CD14-positive monocyte (primary cell): ENCODE results near the gene TMEM222. TPM values are rescaled to one million over a fixed set of nuclear protein-coding genes. Genes with fewer than 3 reads are reported as not detected.

ENCODE experiments used
- DNase-seq, 3 donors: peaks; one replicate each; pipeline ENCODE4 v3.0.0-alpha.2; 2011 to 2022
- H2AFZ ChIP-seq: 2 replicates; pipeline ENCODE4 v1.6.0; 2012; ENCODE audit warnings: mild to moderate bottlenecking, low read depth, low read length, inconsistent platforms; ENCODE audit not compliant: insufficient read depth, poor library complexity, severe bottlenecking
- H3K27ac ChIP-seq, 2 donors: 1 replicate in 1 of 2; 2 replicates in 1 of 2; pipeline ENCODE4 v1.5.1; 2012 to 2013; ENCODE audit warnings: low read length in 2 of 2, control low read depth in 1 of 2, inconsistent platforms in 1 of 2, low read depth in 1 of 2, mild to moderate bottlenecking in 1 of 2
- H3K27me3 ChIP-seq, 2 donors: one replicate each; pipeline versions ENCODE4 v1.6.0 to v1.6.1; 2011 to 2013; ENCODE audit warnings: low read length in 2 of 2; ENCODE audit not compliant: control insufficient read depth in 2 of 2, insufficient read depth in 2 of 2
- H3K36me3 ChIP-seq, 2 donors: replicated peaks in 1 of 2; 1 replicate in 1 of 2; 2 replicates in 1 of 2; pipeline versions ENCODE4 v1.5.1 to v1.6.1; 2012 to 2013; ENCODE audit warnings: low read length in 2 of 2, control low read depth in 1 of 2, inconsistent platforms in 1 of 2, mild to moderate bottlenecking in 1 of 2; ENCODE audit not compliant: insufficient read depth in 2 of 2, control insufficient read depth in 1 of 2
- H3K4me1 ChIP-seq, 2 donors: 1 replicate in 1 of 2; 2 replicates in 1 of 2; pipeline versions ENCODE4 v1.5.1 to v1.6.1; 2012 to 2013; ENCODE audit warnings: low read length in 2 of 2, control low read depth in 1 of 2, inconsistent platforms in 1 of 2, mild to moderate bottlenecking in 1 of 2, moderate library complexity in 1 of 2; ENCODE audit not compliant: insufficient read depth in 2 of 2, control insufficient read depth in 1 of 2
- H3K4me2 ChIP-seq: replicated peaks from 2 replicates; pipeline ENCODE3; 2012; ENCODE audit warnings: low read length, moderate library complexity, mild to moderate bottlenecking; ENCODE audit not compliant: poor library complexity, severe bottlenecking; ENCODE audit errors: extremely low read depth
- H3K4me3 ChIP-seq, 3 experiments: fragments of 200-600 bp in 1 of 3; sonication (generic) in 1 of 3; replicated peaks in 1 of 3; 1 replicate in 2 of 3; 2 replicates in 1 of 3; pipeline ENCODE4 v1.5.1; 2011 to 2013; ENCODE audit warnings: low read length in 3 of 3, mild to moderate bottlenecking in 3 of 3, control low read depth in 2 of 3, low read depth in 2 of 3, inconsistent platforms in 1 of 3, moderate library complexity in 1 of 3
- H3K79me2 ChIP-seq: 2 replicates; pipeline ENCODE4 v1.6.0; 2012; ENCODE audit warnings: mild to moderate bottlenecking, control low read depth, inconsistent platforms, low read length, moderate library complexity; ENCODE audit not compliant: insufficient read depth
- H3K9ac ChIP-seq: 2 replicates; pipeline ENCODE4 v1.6.0; 2017; ENCODE audit warnings: low read length, mild to moderate bottlenecking; ENCODE audit not compliant: insufficient read depth, poor library complexity, severe bottlenecking
- H3K9me3 ChIP-seq, 2 donors: replicated peaks in 1 of 2; 1 replicate in 1 of 2; 2 replicates in 1 of 2; pipeline versions ENCODE4 v1.5.1 to v1.6.1; 2012 to 2013; ENCODE audit warnings: low read length in 2 of 2, control low read depth in 1 of 2; ENCODE audit not compliant: control insufficient read depth in 1 of 2, insufficient read depth in 1 of 2
- H4K20me1 ChIP-seq: 2 replicates; pipeline ENCODE4 v1.6.0; 2012; ENCODE audit warnings: mild to moderate bottlenecking, low read length, control low read depth, moderate library complexity; ENCODE audit not compliant: insufficient read depth
- H3K27ac Mint-ChIP-seq, 7 donors: one replicate each; pipeline ENCODE4 v1.8.0; 2020; ENCODE audit warnings: mild to moderate bottlenecking in 7 of 7, mixed read lengths in 7 of 7, moderate library complexity in 6 of 7, inconsistent platforms in 2 of 7
- H3K27me3 Mint-ChIP-seq, 3 donors: one replicate each; pipeline ENCODE4 v1.8.0; 2021 to 2022; ENCODE audit warnings: low read depth in 3 of 3, mild to moderate bottlenecking in 3 of 3, mixed read lengths in 3 of 3, moderate library complexity in 3 of 3, inconsistent platforms in 1 of 3
- H3K36me3 Mint-ChIP-seq, 2 donors: one replicate each; pipeline ENCODE4 v1.8.0; 2020; ENCODE audit warnings: mixed read lengths in 2 of 2, inconsistent platforms in 1 of 2, mild to moderate bottlenecking in 1 of 2
- H3K4me1 Mint-ChIP-seq: one replicate; pipeline ENCODE4 v1.8.0; 2020; ENCODE audit warnings: mild to moderate bottlenecking, mixed read lengths
- H3K4me3 Mint-ChIP-seq, 2 donors: one replicate each; pipeline ENCODE4 v1.8.0; 2020; ENCODE audit warnings: mild to moderate bottlenecking in 2 of 2, mixed read lengths in 2 of 2, moderate library complexity in 1 of 2
- H3K9me3 Mint-ChIP-seq, 7 donors: one replicate each; pipeline ENCODE4 v1.8.0; 2020 to 2022; ENCODE audit warnings: mixed read lengths in 7 of 7, mild to moderate bottlenecking in 6 of 7, moderate library complexity in 6 of 7, inconsistent platforms in 2 of 7
- WGBS: methylation state at CpG from one replicate; pipeline ENCODE4 v1.1.5; 2013; ENCODE audit warnings: missing lambda C conversion rate; ENCODE audit not compliant: insufficient coverage; 5-methylcytosine and 5-hydroxymethylcytosine counted together
- intact Hi-C, 2 donors: fragments of 100-400 bp; cut with micrococcal nuclease; formaldehyde crosslinking; loops; one replicate each; pipeline versions ENCODE4 v1.15.0 to v1.15.1; 2023
- polyA plus RNA-seq, 3 donors: library from polyadenylated mRNA; depleted of rRNA in 1 of 3; unstranded in 2 of 3; stranded (reverse) in 1 of 3; fragments of 300-500 nt in 2 of 3; fragments of >200 nt in 1 of 3; fragmentation: Illumina TruSeq in 2 of 3; gene quantifications; 1 replicate in 2 of 3; 2 replicates in 1 of 3; pipeline ENCODE4 v1.2.3, GENCODE V29; 2012 to 2021
- TF ChIP-seq, protein P1 (sequence below): fragments of 200-600 bp; IDR thresholded peaks from one replicate; pipeline ENCODE4 v1.8.0; 2022; ENCODE audit warnings: antibody characterized with exemption, mild to moderate bottlenecking

Gene TMEM222
- polyA plus RNA-seq, 3 donors = 23.2 to 29.0 (median 24.6) TPM

DNA sequence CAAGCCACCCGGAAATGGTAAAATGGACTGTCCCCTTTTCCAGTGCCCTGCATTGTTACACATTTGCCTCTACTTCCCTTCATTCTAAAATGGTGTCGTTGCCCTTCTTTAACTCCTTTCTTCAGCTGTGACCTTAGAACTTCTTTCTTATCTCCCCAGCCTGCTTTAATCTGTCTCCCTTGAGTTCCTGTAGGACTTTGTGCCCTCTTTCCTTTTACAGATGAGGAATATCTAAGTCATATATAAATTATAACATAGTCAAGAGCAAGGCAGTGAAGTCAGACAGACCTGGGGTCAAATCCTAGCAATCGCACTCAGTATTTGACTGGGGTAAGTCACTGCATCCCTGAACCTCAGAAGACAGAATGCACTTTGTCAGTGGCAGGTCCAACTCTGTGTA is 31.4 kb upstream of the TMEM222 start:
- DNase-seq = no peak
- H3K27me3 Mint-ChIP-seq = peaks cover 0 to 1% (median 1%) of the 10 kb centered on the region in 3 donors
- H3K9me3 Mint-ChIP-seq = no peaks in the 10 kb centered on the region
- no peak overlapping the region for H3K27ac ChIP-seq
- no peaks in the 10 kb centered on the region for H3K27me3 ChIP-seq
- no peak overlapping the region for H2AFZ ChIP-seq
- peaks cover 54 to 77% of the 10 kb centered on the region in 2 donors for H3K36me3 ChIP-seq
- no peak overlapping the region for H3K4me3 Mint-ChIP-seq
- H3K4me1 Mint-ChIP-seq = no peaks in the 10 kb centered on the region
- H3K4me2 ChIP-seq = no peak overlapping the region
- H3K4me3 ChIP-seq = no peak overlapping the region
- TF ChIP-seq, protein P1, sequence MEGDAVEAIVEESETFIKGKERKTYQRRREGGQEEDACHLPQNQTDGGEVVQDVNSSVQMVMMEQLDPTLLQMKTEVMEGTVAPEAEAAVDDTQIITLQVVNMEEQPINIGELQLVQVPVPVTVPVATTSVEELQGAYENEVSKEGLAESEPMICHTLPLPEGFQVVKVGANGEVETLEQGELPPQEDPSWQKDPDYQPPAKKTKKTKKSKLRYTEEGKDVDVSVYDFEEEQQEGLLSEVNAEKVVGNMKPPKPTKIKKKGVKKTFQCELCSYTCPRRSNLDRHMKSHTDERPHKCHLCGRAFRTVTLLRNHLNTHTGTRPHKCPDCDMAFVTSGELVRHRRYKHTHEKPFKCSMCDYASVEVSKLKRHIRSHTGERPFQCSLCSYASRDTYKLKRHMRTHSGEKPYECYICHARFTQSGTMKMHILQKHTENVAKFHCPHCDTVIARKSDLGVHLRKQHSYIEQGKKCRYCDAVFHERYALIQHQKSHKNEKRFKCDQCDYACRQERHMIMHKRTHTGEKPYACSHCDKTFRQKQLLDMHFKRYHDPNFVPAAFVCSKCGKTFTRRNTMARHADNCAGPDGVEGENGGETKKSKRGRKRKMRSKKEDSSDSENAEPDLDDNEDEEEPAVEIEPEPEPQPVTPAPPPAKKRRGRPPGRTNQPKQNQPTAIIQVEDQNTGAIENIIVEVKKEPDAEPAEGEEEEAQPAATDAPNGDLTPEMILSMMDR = no peak
- H3K9ac ChIP-seq = no peak overlapping the region
- 100% methylated on average over 3 of the region's 3 CpGs for WGBS
- intact Hi-C loops = loop anchor here in 1 of 2 donors (10.0 kb wide), 1 partner anchor 246 kb away; no protein-coding TSS in a partner anchor
- H3K79me2 ChIP-seq = no peaks in the 10 kb centered on the region
- H3K27ac Mint-ChIP-seq = no peak overlapping the region
- H3K36me3 Mint-ChIP-seq = peaks cover 55 to 89% of the 10 kb centered on the region in 2 donors
- no peaks in the 10 kb centered on the region for H3K4me1 ChIP-seq
- no peaks in the 10 kb centered on the region for H4K20me1 ChIP-seq
- H3K9me3 ChIP-seq = no peaks in the 10 kb centered on the region

DNA sequence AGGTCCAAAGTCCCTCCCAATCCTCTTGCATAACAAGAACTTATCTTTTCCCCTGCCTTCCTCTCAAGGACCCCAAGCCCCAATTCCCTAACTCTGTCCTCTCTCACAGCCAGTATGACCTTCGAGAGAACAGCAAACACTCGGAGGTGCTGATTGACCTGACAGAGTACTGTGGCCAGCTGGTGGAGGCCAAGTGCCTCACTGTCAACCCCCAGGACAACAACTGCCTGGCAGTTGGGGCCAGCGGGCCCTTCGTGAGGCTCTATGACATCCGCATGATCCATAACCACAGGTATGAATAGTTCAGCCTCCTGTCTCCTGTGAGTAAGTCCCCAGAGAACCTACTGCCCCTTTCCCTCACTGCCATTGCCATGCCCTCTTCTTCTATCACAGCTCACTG is 29.9 kb upstream of the TMEM222 start:
- Histone ChIP-seq H3K4me1 (no peaks in the 10 kb centered on the region), H3K27ac (no peak overlapping the region), H3K79me2 (no peaks in the 10 kb centered on the region), H3K4me2 (no peak overlapping the region), H3K36me3 (peaks cover 57 to 77% of the 10 kb centered on the region in 2 donors), H3K4me3 (no peak overlapping the region), H3K27me3 (no peaks in the 10 kb centered on the region), H3K9me3 (no peaks in the 10 kb centered on the region), H3K9ac (no peak overlapping the region), H4K20me1 (peaks cover 8% of the 10 kb centered on the region), H2AFZ (no peak overlapping the region)
- Mint-ChIP-seq H3K4me3 (no peak overlapping the region), H3K4me1 (no peaks in the 10 kb centered on the region), H3K27ac (peak overlapping the region in 1 of 7 donors; percentile 46), H3K9me3 (no peaks in the 10 kb centered on the region), H3K36me3 (peaks cover 66 to 87% of the 10 kb centered on the region in 2 donors), H3K27me3 (peaks cover 0 to 1% (median 0%) of the 10 kb centered on the region in 3 donors)
- TF ChIP-seq, protein P1 = no peak
- WGBS = 100% methylated on average over 5 of the region's 5 CpGs
- DNase-seq = no peak
- intact Hi-C loops = loop anchor here in 1 of 2 donors (10.0 kb wide), 1 partner anchor 247 kb away; no protein-coding TSS in a partner anchor
